Measurements from ENCODE around the gene RAPGEF1. TPM values are rescaled to one million over a fixed set of nuclear protein-coding genes. Genes with fewer than 3 reads are reported as not detected.
A peak's percentile ranks its signal among the peaks of the same experiment; 100 is the strongest.

RAPGEF1 gene
- total and polyA plus RNA-seq, 7 donors = 72.3 to 319 (median 268) TPM

DNA sequence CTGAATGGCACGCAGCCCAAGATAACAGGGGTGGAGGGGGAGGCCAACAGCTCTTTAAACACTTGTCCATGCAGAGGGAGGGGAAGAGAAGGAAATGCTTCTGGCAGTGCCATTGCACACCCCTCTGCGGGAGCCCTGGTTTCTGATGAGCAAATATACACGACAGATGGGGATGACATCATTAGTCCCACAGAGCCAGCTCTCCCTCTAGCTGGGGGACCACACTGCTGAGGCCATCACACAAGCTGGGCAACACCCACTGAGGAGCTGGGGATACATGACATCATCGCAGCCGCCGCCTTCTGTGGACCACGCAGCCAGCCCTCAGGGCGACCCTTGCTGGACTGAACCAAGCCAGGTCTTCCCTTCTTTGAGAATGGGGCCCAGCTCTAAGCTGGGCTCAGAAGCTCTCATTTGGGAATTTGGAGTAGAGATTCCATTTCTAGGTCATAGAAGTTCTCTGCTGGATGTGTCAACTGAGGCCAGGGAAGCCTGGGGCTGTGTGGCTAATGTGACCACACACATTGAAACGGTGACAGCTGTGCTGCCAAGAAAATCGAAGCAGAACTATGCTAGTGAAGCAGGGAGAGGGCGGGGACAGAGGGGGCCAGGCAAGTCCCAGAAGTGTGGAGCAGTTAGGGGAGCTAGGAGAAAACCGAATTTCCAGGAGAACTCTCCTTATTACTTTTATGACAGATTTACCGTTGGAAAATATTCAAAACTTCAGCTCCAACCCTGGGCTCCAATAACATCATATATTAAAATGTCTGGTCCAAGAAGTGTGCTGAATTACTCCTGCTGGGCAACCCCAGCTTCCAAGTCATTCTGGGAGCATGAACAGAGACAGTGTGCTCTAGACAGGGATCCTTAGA lies 115.0 kb downstream of the RAPGEF1 start:
- ATAC-seq (no peak), DNase-seq (peak in 1 of 2 donors; percentile 76)
- Histone ChIP-seq H3K4me1 (peaks cover 48% of the 10 kb centered on the region), H3K36me3 (ENCODE audit: insufficient read depth in 1 of 2, low read depth in 1 of 2) (peaks cover 4 to 80% of the 10 kb centered on the region in 2 donors), H3K4me3 (no peak overlapping the region), H3K27me3 (ENCODE audit: insufficient read depth in 3 of 3, low read length in 2 of 3) (no peaks in the 10 kb centered on the region), H3K9me3 (no peaks in the 10 kb centered on the region), H3K27ac (peak overlapping the region; percentile 46)
- TF ChIP-seq, protein P1, sequence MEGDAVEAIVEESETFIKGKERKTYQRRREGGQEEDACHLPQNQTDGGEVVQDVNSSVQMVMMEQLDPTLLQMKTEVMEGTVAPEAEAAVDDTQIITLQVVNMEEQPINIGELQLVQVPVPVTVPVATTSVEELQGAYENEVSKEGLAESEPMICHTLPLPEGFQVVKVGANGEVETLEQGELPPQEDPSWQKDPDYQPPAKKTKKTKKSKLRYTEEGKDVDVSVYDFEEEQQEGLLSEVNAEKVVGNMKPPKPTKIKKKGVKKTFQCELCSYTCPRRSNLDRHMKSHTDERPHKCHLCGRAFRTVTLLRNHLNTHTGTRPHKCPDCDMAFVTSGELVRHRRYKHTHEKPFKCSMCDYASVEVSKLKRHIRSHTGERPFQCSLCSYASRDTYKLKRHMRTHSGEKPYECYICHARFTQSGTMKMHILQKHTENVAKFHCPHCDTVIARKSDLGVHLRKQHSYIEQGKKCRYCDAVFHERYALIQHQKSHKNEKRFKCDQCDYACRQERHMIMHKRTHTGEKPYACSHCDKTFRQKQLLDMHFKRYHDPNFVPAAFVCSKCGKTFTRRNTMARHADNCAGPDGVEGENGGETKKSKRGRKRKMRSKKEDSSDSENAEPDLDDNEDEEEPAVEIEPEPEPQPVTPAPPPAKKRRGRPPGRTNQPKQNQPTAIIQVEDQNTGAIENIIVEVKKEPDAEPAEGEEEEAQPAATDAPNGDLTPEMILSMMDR (IDR thresholded peaks at IDR 0.05) = no peak
- WGBS, 3 donors = 38 to 48% (median 42%) methylated on average over 13 of the region's 13 CpGs
- intact Hi-C loops (cut with DNase I) = loop anchor here in 1 of 2 donors (5.0 kb wide), 1 partner anchor 37 kb away; no protein-coding TSS in a partner anchor

DNA sequence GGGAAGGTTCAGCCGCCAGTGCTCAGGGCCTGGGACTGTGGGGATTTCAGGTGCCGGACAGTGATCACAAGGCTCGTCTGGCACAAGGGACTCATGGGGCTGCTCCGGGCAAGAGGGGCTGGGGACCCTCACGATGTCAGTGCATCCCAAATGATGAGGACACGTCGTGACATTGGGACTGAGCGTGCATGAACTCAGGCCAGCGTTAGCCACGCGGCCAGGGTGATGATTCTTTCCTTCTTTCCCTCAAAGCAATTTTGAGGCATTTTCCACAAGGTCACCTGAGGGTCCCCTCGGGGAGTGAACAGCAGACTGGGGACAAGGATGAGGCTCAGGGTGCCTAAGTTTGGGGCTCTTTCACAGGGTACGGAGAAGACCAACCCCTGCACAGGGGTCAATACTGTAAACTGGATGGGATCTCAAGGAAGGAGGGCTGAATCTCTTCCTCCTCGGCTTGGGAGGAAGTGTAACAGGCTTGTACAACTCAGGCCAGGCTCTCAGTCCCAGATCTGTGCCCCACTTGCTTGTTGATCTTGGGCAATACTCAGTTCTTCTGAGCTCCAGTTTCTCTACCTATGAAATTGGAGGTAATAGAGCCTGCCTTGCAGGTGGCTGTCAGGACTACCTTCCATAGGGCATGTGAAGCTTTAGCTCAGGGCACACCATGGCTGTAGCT lies 116.1 kb downstream of the RAPGEF1 start:
- DNase-seq (no peak), ATAC-seq (no peak)
- WGBS, 3 donors = 91 to 93% (median 93%) methylated on average over 14 of the region's 14 CpGs
- intact Hi-C loops (cut with DNase I) = loop anchor here in 1 of 2 donors (5.0 kb wide), 1 partner anchor 39 kb away; no protein-coding TSS in a partner anchor
- Histone ChIP-seq H3K36me3 (ENCODE audit: insufficient read depth in 1 of 2, low read depth in 1 of 2) (peaks cover 4 to 90% of the 10 kb centered on the region in 2 donors), H3K27me3 (ENCODE audit: insufficient read depth in 3 of 3, low read length in 2 of 3) (no peaks in the 10 kb centered on the region), H3K4me3 (no peak overlapping the region), H3K4me1 (peaks cover 37% of the 10 kb centered on the region), H3K9me3 (no peaks in the 10 kb centered on the region), H3K27ac (peak overlapping the region; percentile 46)
- TF ChIP-seq, protein P1 (IDR thresholded peaks at IDR 0.05) = no peak

DNA sequence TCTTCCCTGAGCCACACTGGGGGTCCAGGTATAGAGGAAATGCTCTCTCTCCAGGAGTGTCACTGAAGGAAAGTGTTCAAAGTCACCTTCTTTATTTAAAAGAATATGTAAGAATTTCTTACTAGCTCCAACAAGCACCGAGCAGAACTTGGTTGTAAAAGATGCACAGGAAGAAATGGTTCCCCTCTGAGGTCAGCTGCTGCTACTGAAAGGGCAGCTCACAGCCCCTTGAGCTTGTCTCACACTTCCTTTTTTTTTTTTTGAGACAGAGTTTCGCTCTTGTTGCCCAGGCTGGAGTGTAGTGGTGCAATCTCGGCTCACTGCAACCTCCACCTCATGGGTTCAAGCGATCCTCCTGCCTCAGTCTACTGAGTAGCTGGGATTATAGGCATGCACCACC lies 117.4 kb downstream of the RAPGEF1 start:
- ATAC-seq = no peak
- TF ChIP-seq, protein P1 (IDR thresholded peaks at IDR 0.05) = no peak
- intact Hi-C loops (cut with DNase I) = loop anchor here in 1 of 2 donors (5.0 kb wide), 1 partner anchor 40 kb away; no protein-coding TSS in a partner anchor
- Histone ChIP-seq H3K27me3 (ENCODE audit: insufficient read depth in 3 of 3, low read length in 2 of 3) (no peaks in the 10 kb centered on the region), H3K36me3 (ENCODE audit: insufficient read depth in 1 of 2, low read depth in 1 of 2) (peaks cover 9 to 92% of the 10 kb centered on the region in 2 donors), H3K9me3 (no peaks in the 10 kb centered on the region), H3K4me1 (peaks cover 24% of the 10 kb centered on the region), H3K4me3 (no peak overlapping the region), H3K27ac (no peak overlapping the region)
- DNase-seq = no peak
- WGBS, 3 donors = 83 to 92% (median 90%) methylated on average over 4 of the region's 4 CpGs

DNA sequence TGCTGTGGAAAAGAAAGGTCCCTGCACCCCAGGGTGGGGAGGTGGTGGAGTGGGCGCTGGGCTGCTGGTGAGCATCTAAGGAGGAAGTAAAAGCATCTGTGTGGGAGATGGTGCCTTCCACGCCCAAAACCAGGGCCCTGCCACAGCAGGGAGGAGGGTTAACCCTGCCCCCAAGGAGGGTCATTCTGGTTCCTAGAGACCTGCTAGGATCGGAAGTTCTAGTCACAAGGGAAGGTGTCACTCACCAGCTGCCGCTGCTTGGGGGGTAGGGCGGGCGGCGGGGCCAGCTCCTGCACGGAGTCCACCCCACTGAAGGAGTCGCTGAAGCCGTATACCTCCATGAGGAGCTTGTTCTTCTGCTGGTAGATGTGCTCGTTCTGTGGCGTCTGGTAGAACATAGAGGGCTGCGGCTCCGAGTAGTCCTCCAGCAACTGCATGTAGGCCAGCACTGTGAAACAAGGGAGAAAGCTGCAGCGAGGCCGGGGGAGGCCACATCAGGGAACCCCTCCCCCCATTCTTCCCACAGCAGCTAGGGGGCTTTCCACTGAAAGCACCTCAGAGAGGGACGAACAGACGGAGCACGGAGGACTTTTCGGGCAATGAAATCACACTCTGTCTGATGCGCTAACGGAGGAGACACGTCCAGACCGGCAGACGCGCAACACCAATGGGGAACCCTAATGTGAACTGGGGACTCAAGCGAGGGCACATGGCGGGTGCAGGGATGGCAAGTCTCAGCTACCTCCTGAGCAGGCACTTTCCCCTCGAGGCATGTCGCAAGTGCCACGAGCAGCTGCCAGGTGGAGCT lies 118.1 kb downstream of the RAPGEF1 start:
- TF ChIP-seq, protein P1 (IDR thresholded peaks at IDR 0.05) = no peak
- Histone ChIP-seq H3K27me3 (ENCODE audit: insufficient read depth in 3 of 3, low read length in 2 of 3) (no peaks in the 10 kb centered on the region), H3K4me3 (no peak overlapping the region), H3K9me3 (no peaks in the 10 kb centered on the region), H3K27ac (no peak overlapping the region), H3K4me1 (peaks cover 20% of the 10 kb centered on the region), H3K36me3 (ENCODE audit: insufficient read depth in 1 of 2, low read depth in 1 of 2) (peaks cover 9 to 96% of the 10 kb centered on the region in 2 donors)
- intact Hi-C loops (cut with DNase I) = loop anchor here in 1 of 2 donors (5.0 kb wide), 1 partner anchor 41 kb away; no protein-coding TSS in a partner anchor
- 85 to 90% (median 87%) methylated on average over 31 of the region's 31 CpGs for WGBS, 3 donors
- ATAC-seq = peak in 2 of 4 donors; percentile 12 to 23
- no peak for DNase-seq

Measured in psoas muscle (tissue), 8 donors.